GM18909 (cell line): Measurements from ENCODE around the gene MRPL14.
"Not testable (repeated sequence)": the region's sequence is repeated elsewhere in the genome, so short reads cannot be mapped to it uniquely, and the experiment has no call there.

Experiments used
- ATAC-seq: cut with Tn5 transposase; IDR thresholded peaks from one replicate; pipeline ENCODE4 v1.9.1; 2021; ENCODE audit warnings: mild to moderate bottlenecking; ENCODE audit not compliant: unreplicated experiment, poor library complexity

MRPL14 gene

GRCh38 chr6:44151348-44152108 is 24.3 kb upstream of the MRPL14 start:
- ATAC-seq = peak; percentile 75

GRCh38 chr6:44150317-44150917 is 23.2 kb upstream of the MRPL14 start:
- ATAC-seq = no peak

DNA sequence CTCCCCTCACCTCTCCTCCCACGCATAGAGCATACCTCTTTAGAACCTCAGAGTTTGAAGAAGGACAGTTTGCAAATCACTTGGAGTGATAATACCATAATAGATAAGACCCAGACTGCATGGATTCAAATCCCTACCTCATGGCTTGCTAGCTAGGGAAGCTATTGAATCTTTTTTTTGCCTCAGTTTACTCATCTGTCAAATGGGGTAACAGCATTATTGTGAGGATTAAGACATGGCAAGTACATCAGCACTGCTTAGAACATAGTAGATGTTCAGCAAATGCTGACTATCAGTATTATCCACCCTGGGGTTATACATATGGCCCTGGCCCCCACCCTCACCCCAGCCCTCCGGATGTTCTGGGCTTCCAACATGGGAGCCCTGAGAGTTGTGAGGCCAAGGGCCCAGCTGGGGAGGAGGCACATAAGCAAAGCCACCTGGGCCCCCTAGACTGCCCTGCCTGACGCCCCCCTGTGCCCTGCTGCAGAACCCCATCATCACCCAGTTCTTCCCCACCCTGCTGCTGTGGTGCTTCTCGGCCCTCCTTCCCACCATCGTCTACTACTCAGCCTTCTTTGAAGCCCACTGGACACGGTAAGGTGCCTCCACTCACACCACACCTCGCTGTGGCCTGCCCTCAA is 22.2 kb upstream of the MRPL14 start:
- no peak for ATAC-seq

GRCh38 chr6:44148306-44148705 is 21.1 kb upstream of the MRPL14 start:
- no peak for ATAC-seq

DNA sequence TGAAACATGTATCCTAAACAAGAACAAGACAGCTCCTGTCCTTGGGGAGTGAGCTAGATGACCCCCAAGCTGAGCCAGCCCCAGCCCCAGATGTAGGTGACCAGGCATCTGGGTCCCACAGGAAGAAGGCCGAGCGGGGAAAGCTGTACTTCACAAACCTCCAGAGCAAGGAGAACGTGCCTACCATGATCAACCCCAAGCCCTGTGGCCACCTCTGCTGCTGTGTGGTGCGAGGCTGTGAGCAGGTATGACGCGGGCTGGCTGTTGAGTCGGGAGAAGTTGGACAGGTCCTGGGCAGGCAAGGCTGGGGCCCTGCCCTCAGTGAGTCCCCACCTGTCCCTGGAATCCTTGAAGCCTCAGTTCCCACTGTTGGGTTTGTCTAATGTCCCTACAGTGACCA is 20.0 kb upstream of the MRPL14 start:
- no peak for ATAC-seq

GRCh38 chr6:44146685-44147084 is 19.4 kb upstream of the MRPL14 start:
- ATAC-seq = no peak

DNA sequence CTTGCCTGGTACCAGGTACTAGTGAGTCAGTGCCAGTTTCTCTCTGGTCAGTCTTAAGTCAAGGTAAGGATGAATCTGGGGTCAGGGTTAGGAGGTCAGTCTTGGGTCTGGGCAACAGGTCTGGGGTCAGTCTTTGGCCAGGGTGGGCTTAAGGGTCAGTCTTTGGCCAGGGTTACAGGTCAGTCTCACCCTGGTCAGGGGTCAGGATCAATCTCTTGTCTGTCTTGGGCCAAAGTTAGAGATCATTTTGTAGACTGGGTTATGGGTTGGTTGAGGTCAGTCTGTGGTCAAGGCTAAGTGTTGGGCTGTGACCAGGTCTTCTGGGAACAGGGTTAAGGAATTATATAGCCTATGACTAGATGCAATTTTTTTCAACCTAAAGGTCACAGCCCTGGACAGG is 18.6 kb upstream of the MRPL14 start:
- no peak for ATAC-seq

- ATAC-seq = not testable (repeated sequence)
These were observed 17.3 kb upstream of the MRPL14 start for GRCh38 chr6:44144536-44144935.

GRCh38 chr6:44143731-44144130 is 16.5 kb upstream of the MRPL14 start:
- ATAC-seq = no peak

DNA sequence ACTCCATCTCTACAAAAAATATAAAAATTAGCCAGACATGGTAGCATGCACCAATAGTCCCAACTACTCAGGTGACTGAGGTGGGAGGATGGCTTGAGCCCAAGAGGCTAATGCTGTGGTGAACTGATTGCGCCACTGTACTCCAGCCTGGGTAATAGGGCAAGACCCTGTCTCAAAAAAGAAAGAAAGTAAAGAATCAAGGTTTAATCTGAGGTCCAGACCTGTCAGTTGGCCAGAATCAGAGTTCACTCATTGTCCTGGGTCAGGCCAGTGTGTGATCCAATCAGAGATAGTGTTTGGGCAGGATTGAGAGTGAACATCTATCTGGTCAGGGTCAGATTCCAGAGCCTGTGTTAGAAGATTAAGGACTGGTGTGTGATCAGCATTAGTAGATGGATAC is 15.6 kb upstream of the MRPL14 start:
- no peak for ATAC-seq

DNA sequence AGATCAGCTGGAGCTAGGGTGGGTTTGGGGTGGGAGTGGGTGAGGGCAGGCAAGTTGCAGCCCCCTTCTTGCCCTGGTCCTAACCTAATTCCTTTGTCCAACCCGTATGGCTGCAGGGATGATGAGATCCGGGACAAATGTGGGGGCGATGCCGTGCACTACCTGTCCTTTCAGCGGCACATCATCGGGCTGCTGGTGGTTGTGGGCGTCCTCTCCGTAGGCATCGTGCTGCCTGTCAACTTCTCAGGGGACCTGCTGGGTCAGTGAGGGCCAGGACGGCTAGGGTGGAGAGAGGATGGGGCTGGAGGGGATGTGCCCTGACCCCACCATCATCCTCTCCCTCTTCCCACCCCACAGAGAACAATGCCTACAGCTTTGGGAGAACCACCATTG is 12.1 kb upstream of the MRPL14 start:
- ATAC-seq = no peak

DNA sequence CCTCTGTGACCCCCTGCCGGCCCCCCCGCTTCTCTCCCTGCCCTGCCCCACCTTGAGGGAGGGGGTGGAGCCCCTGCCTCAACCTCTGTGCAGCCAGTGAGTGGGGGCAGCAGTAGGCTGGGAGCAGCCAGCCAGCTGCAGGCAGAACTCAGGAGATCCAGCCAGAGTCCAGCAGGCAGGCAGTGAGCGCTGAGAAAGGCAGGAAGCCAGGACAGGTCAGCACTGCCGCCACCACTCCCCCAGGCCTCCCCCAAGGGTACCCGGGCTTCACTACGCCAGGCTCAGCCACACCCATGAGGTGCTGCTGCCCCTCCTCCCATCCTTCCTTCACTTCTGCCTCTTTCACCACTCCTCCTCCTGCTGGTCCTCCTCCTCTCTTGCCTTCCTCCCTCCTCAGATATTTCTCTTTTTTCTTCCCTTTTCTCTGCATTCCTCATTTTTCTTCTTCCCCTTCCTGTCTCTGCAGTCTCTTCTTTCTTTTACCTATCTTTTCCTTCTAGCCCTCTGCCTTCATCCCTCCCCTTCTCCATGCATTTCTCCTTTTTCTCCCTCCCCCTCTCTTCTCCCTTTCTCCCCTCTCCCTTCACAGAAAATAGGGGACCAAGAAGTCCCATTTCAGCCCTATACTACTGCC is 11.6 kb upstream of the MRPL14 start:
- no peak for ATAC-seq

DNA sequence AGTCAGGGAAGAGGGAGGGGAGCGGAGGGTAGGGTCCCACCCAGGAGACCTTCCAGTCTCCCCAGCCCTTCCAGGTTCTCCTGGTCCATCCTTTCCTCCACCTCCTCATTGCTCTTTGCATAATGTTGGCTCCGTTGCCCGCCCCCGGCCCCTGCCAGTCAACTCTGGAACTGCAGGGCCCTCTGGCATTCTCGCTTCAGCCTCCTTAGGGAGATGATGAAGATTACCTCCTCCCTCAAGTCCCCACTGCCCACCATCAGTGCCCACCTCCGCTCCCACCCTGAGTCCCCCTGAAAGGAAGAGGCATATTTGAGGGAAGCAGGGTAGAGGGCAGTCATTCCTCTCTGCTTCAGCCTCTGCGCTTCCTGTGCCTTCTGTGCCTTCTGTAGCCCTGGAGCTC is 8.6 kb upstream of the MRPL14 start:
- no peak for ATAC-seq

- no peak for ATAC-seq
These were observed 8.0 kb upstream of the MRPL14 start for GRCh38 chr6:44135173-44135758.

- no peak for ATAC-seq
These were observed 6.9 kb upstream of the MRPL14 start for GRCh38 chr6:44133981-44134711.

DNA sequence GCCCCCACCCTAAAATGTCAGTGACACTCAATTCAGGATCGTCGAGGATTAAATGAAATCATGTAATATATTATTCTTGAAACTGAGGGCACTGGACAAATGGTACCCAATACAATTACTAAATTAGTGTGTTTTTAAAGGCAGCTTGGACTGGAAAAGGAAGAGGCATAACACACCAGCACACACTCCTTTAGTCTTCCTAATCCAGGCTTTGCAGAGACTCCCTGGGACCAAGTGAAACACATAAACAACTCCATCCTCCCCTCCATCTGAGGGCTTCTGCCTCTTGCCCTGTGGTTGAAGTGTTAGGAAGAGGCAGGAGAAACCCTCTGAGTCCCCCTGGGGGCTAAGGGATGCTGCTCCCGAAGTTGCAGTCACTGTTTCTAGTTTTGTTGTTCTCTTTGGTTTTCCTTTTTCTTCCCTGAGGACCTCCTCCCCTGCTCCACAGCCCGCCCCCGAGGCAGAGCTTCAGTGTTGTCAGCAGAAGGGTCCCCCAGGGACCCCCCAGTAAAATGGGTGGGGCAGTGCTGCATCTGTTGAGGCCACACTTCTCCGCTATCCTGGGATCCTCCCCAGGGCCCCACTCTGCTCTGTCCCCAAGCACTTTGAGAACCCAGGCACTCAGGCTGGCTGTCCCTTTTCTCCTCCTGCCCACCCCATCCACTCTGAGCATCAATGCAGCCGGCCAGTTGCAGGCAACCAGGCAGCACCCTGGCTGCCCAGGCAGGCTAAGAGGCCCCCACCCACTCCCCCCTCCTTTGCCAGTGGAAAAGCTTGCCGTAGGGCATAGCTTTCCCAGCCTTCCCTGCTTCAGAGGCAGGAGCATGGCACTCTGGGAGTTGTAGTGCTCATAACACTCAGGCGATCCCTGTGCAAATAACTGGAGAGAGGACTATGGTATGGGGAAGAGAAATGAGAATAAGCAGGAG is 6.0 kb upstream of the MRPL14 start:
- ATAC-seq = no peak

DNA sequence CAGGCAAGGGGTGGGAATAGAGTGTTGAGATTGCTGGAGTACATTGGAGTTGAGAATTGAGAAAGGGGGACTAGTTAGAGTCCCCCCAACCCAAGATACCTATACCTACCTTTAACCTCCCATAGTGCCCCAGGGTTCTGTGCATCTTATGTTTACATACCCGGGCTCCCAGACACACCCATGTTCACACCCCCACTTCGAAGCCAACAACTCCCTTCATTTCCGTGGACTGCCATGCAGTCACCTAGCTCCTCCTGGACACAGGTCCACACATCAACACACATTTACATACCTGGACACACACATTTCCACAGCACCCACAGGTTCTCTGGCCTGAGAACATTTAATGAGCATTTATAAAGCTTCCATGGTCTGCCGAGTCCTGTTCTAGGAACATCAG is 5.2 kb upstream of the MRPL14 start:
- ATAC-seq = no peak

- ATAC-seq = no peak
These were observed 4.6 kb upstream of the MRPL14 start for GRCh38 chr6:44131892-44132291.

DNA sequence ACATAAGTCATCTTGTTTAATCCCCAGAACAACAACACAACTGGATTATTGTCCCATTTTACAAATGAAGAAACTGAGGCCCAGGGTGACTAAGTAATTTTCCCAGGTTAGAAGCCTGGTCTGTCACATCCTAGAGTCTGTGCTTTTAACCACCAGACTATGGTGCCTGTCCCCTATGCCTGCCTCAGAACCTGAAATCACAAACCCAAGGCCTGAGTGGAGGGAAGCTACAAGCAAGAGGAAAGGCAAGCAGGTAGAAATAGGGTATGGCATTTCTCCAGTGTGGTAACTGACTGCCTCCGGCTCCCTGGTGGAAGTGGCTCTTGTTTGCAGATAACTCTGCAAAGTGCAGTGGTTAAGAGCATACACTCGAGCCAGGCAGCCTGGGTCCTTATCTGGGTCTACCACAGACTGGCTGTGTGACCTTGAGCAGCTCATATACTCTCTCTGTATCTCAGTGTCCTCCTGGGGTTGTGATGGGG is 2.6 kb upstream of the MRPL14 start:
- ATAC-seq = no peak
